GM11168 (cell line): Measurements from ENCODE around the gene KMT2E.

Experiments used
- in situ Hi-C: fragments of 300-500 bp; cut with MboI; formaldehyde crosslinking; loops from one replicate; pipeline ENCODE4 v1.12.0; 2022; ENCODE audit warnings: low sequenced_read_pairs; ENCODE audit not compliant: unreplicated experiment

KMT2E gene

DNA sequence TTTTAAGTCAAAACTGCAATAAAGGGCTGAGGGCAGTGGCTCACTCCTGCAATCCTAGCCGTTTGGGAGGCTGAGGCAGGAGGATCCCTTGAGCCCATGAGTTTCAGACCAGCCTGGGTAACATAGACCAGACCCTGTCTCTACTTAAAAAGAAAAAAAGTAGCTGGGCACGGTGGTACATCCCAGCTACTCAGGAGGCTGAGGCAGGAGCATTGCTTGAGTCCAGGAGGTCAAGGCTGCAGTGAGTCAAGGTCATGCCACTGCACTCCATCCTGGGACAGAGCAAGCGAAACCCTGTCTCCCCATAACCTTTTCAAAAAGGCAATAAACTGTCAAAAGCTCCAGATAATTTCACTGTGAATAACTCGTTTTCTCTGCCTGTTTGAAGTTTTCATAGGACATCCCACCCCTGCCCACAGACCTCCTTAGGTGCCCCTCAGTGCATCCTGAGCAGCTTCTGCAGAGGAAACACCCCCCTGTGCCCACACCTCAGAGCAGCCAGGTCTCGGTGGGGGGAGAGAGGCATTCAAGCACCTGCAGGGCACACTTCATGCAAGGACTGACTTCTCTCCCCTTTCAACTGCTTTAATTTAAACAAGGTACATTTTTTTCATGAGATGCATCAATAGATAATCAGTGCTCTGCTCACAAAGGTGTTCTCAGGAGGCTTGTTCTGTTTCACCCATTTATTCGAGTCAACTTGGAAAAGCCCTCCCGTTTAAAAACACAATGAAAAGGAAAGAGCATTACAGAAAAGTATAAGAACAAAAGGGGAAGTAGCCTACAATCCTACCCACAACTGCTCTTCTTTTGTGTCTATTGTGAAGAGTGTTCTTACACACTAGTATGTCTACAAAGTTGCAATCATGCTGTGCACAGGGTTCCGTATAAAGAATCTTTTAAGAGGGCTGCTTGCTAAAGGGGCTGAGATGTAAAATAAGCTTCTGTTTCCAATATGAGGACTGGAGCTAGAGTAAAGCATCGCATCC lies 104.9 kb downstream of the KMT2E start:
- in situ Hi-C loops, result no loop called here

DNA sequence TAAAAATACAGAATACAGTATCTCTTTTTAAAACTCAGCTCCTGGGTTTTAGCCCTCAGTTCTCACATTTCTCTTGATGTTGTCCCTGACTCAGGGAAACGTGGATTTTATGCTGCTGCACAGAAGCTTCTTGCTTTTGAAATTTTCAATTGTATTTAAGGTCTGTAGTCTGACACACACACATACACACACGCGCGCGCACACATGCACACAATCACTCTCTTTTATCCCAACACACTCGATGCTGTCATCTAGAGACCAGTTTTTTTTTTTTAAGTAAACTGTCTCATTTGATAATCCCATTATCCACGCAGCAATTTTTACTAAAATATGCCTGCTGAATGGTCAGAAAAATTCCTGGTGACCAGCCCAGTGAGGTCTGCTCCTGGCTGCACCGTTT lies 108.6 kb downstream of the KMT2E start:
- in situ Hi-C loops, result no loop called here

- in situ Hi-C loops, result no loop called here
These were observed 111.7 kb downstream of the KMT2E start for GRCh38 chr7:105125745-105126144.

GRCh38 chr7:105126436-105126975 lies 112.5 kb downstream of the KMT2E start:
- in situ Hi-C loops, result no loop called here

- in situ Hi-C loops, result no loop called here
These were observed 113.2 kb downstream of the KMT2E start for GRCh38 chr7:105127179-105127578.

GRCh38 chr7:105130048-105130447 lies 116.0 kb downstream of the KMT2E start:
- in situ Hi-C loops, result no loop called here

- in situ Hi-C loops, result no loop called here
These were observed 116.6 kb downstream of the KMT2E start for GRCh38 chr7:105130580-105130979.

DNA sequence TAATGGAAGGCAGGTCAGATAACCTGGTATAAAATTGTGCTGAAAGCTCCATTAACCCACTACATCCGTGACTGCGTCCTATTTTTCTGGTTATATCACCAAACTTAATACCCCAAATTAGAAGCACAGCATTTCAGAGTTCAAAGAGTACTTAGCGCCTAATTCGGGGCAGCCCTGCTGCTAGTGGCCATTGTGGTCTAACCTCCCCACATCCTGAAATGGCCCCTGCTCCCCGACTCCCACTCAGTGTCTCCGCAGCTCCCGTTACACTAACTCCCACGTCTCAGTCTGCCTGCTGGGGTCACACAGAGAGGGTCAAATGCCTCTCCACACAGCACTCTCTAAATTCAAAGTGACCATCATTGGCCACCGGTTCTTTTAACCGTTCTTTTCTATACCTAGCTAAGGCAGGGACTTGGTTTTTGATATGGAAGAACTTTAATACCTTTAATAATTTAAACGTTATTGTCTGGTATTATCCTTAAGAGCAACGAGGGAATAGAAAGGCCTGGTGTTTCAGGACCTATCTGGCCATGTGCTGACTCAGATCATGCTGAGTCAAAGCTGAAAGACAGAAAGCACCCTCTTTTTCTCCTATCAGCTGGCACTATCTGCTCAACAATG lies 117.1 kb downstream of the KMT2E start:
- in situ Hi-C loops, result no loop called here

GRCh38 chr7:105131890-105132289 lies 117.9 kb downstream of the KMT2E start:
- in situ Hi-C loops, result no loop called here

GRCh38 chr7:105132335-105132734 lies 118.3 kb downstream of the KMT2E start:
- in situ Hi-C loops, result no loop called here

- in situ Hi-C loops, result no loop called here
These were observed 118.8 kb downstream of the KMT2E start for GRCh38 chr7:105132835-105133234.

DNA sequence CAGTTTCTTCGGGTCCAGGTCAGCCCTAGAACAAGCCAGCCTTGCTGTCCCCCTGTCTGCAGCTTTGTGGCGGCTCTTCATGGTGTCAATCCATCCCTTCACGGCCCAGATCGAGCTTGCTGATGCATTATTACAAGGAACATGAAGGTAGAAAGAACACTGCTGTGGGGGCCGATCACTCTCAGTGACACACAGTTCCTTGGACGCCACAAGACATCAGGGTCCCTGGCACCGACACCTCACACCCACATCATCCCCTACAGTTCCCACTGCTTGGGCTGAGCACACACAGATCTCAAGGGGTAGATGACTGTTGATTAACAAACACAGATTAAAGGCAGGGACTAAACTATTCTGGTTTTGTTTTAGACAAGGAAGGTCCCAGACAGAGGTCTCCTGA lies 119.4 kb downstream of the KMT2E start:
- in situ Hi-C loops, result no loop called here

DNA sequence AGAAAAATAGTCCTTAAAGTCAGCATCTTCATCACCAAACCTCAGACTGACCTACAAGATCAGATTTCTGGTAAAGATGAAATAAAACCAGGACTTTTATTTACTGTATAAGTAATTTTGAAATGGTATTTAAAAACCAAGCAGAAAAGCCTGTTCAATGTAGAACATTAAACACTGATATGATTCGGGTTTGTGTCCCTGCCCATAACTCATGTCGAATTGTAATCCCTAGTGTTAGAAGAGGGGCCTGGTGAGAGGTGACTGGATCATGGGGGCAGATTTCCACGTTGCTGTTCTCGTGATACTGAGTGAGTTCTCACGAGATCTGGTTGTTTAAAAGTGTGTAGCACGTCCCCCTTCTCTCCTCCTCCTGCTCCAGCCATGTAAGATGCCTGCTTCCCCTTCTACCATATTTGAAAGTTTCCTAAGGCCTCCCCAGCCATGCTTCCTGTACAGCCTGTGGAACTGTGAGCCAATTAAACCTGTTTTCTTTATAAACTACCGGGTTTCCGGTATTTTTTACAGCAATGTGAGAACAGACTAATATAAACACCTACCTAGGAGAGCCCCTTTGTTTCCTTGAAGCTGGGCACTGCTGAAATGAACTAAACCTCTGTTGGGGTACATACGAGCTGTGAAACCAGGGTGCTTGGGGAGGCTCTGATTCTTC lies 120.1 kb downstream of the KMT2E start:
- in situ Hi-C loops, result no loop called here

DNA sequence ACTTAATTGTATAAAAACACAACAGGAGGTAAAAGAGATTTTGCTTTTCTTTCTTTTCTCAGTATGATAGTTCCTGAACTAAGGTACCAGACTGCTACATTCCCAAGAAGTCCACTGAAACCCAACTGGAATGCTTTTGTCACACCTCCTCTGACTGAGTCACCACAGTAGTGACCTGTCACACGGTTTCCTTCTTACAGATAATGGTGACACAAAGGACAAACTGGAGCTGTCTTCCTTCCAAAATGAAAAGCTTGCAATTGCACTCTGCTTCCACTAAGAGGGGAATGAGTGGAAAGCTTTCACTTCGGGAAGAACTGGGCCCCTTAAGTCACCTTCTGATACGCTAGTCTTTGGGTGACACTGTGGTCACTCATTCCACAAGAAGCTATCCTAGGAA lies 122.2 kb downstream of the KMT2E start:
- in situ Hi-C loops, result no loop called here

DNA sequence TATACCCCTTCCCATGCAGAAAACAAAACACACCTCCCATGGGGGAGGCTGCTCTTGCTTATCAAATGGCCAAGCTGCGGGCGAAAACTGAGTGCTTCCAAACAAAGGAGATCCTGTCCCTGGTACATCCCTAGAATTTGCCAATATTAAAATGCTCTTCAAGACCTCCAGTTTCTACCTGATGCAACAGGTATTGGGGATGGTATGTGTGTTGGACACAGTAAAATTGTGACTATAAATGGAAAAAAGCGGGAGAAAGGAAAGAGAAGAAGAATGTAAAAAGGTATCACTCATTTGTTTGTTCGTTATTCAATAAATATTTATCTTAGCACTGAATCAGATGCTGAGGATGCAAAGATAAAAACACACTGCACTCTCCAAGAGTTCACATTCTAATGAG lies 123.9 kb downstream of the KMT2E start:
- in situ Hi-C loops, result no loop called here

GRCh38 chr7:105139381-105139780 lies 125.4 kb downstream of the KMT2E start:
- in situ Hi-C loops, result no loop called here

DNA sequence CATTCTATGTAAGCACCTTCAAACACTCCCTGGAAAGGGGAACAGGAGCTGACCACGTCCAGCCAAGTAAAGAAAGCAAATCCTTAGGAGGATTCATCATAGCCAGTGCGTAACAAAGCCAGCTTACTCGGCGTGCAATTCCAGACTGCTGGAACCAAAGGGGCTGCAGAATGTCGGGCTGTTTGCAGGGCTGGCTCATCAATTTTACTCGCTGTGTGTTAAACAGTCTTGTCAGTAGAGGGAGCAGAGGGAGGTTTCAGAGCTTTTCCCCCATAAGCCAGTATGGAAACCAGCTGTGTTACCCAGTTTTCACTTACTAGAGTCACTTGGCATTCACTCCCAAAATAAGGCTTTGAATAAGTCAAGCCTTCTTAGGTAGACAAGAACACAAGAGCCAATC lies 127.1 kb downstream of the KMT2E start:
- in situ Hi-C loops, result loop anchor here (10.0 kb wide), 1 partner anchor 194 kb away; no protein-coding TSS in a partner anchor

GRCh38 chr7:105149827-105150226 lies 135.8 kb downstream of the KMT2E start:
- in situ Hi-C loops, result loop anchor here (10.0 kb wide), 1 partner anchor 185 kb away; no protein-coding TSS in a partner anchor

DNA sequence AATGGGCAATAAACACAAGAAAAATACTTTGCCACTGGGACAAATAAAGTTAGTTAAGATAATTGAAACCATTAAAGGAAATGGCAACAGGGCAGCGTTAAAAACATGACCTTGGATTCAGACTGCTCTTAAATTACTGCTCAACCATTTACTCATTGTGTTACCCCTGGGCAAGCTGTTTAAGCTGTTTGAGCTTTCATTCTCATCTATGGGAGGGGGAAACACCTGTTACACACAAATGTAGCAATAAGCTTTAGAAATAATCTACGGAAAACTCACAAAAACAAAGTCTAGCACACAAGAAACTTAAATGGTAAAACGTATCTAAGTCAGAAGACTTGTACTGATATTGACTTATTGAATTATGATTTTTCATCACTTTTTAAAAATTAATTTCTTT lies 137.1 kb downstream of the KMT2E start:
- in situ Hi-C loops, result no loop called here

DNA sequence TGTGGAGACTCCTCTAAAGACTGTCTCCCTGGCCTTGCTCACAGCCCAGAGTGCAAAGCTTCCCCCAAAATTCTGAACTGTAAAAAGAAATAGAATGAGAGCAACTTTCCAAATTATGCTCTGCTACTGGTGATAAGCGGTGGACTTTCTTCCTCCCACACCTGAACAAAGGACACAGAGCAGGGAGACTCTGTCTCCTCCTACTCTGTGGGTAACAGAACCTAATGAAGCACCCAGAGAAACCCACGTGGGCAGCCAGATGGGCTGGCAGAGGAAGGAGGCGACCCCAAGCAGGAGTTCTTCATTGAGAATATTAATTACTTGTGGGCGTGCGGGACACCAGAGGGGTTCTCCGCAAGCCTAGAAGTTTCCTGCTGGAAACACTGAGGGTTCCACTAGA lies 139.5 kb downstream of the KMT2E start:
- in situ Hi-C loops, result no loop called here

- in situ Hi-C loops, result no loop called here
These were observed 140.1 kb downstream of the KMT2E start for GRCh38 chr7:105154084-105154483.
